Measurements from ENCODE around the gene OR1F1. TPM values are rescaled to one million over a fixed set of nuclear protein-coding genes. Genes with fewer than 3 reads are reported as not detected.

Gene OR1F1
- total RNA-seq, 4 donors from 2014 or later: not detected

DNA sequence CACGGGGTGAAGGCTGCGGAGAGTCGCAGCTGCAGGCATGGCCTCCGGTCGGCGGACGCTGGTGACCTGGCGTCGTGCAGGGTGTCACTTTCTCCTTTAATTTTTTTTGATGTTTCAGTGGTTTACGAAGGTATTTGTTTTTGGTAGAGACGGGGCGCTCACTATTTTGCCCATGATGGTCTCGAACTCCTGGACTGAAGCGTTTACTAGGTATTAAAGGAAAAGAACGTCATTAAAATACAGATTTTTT, 36.1 kb upstream of the OR1F1 start:
- DNase-seq (ENCODE audit: low spot score) (no peak), ATAC-seq (ENCODE audit: low FRiP score) (no peak)
- TF ChIP-seq CTCF (IDR thresholded peaks at IDR 0.05): no peak

- peak; percentile 86 for DNase-seq (ENCODE audit: low spot score)
- ATAC-seq (ENCODE audit: low FRiP score): peak; percentile 49
- TF ChIP-seq CTCF (IDR thresholded peaks at IDR 0.05): no peak
Observed at GRCh38 chr16:3152277-3152990, 35.6 kb upstream of the OR1F1 start.

DNA sequence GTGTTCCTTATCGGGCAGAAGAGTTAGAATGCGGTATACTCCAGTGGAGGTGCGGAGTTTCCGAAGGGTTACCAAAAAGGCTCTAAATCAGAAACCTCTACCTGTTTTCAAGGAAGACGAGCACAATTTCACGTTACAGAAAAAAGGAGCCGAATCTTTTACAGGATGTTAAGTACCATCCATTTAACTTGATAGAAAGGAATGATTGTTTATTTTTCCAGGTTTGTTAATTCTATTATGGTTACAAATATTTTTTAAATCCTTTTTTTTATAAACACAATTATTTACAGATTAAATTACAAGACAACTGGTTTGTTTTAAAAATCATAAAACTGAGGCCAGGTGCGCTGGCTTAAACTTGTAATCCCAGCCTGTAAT, 35.0 kb upstream of the OR1F1 start:
- ATAC-seq (ENCODE audit: low FRiP score) (no peak), DNase-seq (ENCODE audit: low spot score) (no peak)
- no peak for TF ChIP-seq CTCF (IDR thresholded peaks at IDR 0.05)

GRCh38 chr16:3155181-3155580, 32.8 kb upstream of the OR1F1 start:
- no peak for TF ChIP-seq CTCF (IDR thresholded peaks at IDR 0.05)
- no peak for ATAC-seq (ENCODE audit: low FRiP score)
- DNase-seq (ENCODE audit: low spot score): no peak

- no peak for TF ChIP-seq CTCF (IDR thresholded peaks at IDR 0.05)
- no peak for ATAC-seq (ENCODE audit: low FRiP score)
- DNase-seq (ENCODE audit: low spot score): no peak
Observed at GRCh38 chr16:3155972-3156371, 32.0 kb upstream of the OR1F1 start.

- no peak for TF ChIP-seq CTCF (IDR thresholded peaks at IDR 0.05)
- ATAC-seq (ENCODE audit: low FRiP score) (peak; percentile 29), DNase-seq (ENCODE audit: low spot score) (peak; percentile 56)
Observed at GRCh38 chr16:3157229-3158025, 30.6 kb upstream of the OR1F1 start.

DNA sequence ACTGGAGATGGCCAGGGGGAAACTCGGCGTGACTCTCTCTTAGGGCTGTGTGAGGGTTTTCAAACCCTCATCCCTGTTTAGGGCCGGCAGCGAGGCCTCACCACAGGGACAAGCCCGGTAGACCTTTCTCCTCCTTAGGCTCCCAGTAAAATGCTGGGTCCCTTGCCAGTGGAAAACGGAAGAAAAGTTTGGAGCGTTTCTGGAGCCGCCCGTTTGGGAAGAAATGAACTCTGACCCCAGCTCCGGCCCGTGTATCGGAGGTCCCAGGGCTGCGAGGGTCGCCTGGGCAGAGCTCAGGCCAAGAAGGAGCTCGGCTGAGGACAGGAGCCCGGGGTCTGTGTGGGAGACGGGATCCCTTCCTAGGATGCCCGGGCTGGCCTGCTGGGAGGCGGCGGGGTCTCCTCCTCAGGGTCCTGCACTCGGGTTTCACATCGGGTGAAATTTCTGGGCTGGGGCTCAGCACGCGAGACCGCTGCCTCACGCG, 29.9 kb upstream of the OR1F1 start:
- ATAC-seq (ENCODE audit: low FRiP score) (peak; percentile 30), DNase-seq (ENCODE audit: low spot score) (no peak)
- TF ChIP-seq CTCF (IDR thresholded peaks at IDR 0.05): no peak
